ENCODE measurements around the gene MTERF1. TPM values are rescaled to one million over a fixed set of nuclear protein-coding genes. Genes with fewer than 3 reads are reported as not detected.
"Not testable (repeated sequence)": the region's sequence is repeated elsewhere in the genome, so short reads cannot be mapped to it uniquely, and the experiment has no call there.

Gene MTERF1
- total and polyA plus RNA-seq, 2 donors (not counting 1 experiment from before 2014, with no cell fraction given): 8.8 to 10.9 TPM

- Histone ChIP-seq H3K27ac (ENCODE audit: insufficient read depth, low read length) (no peak overlapping the region), H3K9me3 (ENCODE audit: control insufficient read depth, insufficient read depth, low read depth, low read length) (no peaks in the 10 kb centered on the region), H2AFZ (ENCODE audit: low read length) (no peak overlapping the region), H3K79me2 (ENCODE audit: control insufficient read depth, insufficient read depth, low read length) (no peaks in the 10 kb centered on the region), H3K27me3 (ENCODE audit: control insufficient read depth, insufficient read depth, low read length) (no peaks in the 10 kb centered on the region), H4K20me1 (ENCODE audit: control insufficient read depth, extremely low read depth, insufficient read depth, low read length) (no peaks in the 10 kb centered on the region), H3K4me2 (ENCODE audit: extremely low read depth, insufficient read depth, low read length) (no peak overlapping the region), H3K36me3 (ENCODE audit: control insufficient read depth, insufficient read depth, low read length) (no peaks in the 10 kb centered on the region), H3K9ac (ENCODE audit: insufficient read depth, low read length) (no peak overlapping the region), H3K4me1 (ENCODE audit: control insufficient read depth, extremely low read depth, insufficient read depth, low read length) (no peaks in the 10 kb centered on the region), H3K4me3 (replicated peaks in 1 of 4; ENCODE audit: control extremely low read depth in 1 of 4, insufficient read depth in 1 of 4, low read depth in 3 of 4, low read length in 4 of 4) (no peak overlapping the region)
- TF ChIP-seq, protein P1, sequence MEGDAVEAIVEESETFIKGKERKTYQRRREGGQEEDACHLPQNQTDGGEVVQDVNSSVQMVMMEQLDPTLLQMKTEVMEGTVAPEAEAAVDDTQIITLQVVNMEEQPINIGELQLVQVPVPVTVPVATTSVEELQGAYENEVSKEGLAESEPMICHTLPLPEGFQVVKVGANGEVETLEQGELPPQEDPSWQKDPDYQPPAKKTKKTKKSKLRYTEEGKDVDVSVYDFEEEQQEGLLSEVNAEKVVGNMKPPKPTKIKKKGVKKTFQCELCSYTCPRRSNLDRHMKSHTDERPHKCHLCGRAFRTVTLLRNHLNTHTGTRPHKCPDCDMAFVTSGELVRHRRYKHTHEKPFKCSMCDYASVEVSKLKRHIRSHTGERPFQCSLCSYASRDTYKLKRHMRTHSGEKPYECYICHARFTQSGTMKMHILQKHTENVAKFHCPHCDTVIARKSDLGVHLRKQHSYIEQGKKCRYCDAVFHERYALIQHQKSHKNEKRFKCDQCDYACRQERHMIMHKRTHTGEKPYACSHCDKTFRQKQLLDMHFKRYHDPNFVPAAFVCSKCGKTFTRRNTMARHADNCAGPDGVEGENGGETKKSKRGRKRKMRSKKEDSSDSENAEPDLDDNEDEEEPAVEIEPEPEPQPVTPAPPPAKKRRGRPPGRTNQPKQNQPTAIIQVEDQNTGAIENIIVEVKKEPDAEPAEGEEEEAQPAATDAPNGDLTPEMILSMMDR (conservative IDR thresholded peaks at IDR 0.05 in 1 of 2, IDR thresholded peaks at IDR 0.05 in 1 of 2; ENCODE audit: low read depth in 1 of 2, low read length in 2 of 2): no peak
- TF ChIP-seq EZH2 (IDR thresholded peaks at IDR 0.05; ENCODE audit: low read length, missing control alignments): no peak
- peak in 1 of 2 donors; percentile 80 for DNase-seq (ENCODE audit: low read depth in 2 of 2)
These were observed 12.4 kb upstream of the MTERF1 start for GRCh38 chr7:91892821-91893340.

GRCh38 chr7:91892099-91892705 lies 11.7 kb upstream of the MTERF1 start:
- Histone ChIP-seq H3K4me2 (ENCODE audit: extremely low read depth, insufficient read depth, low read length) (no peak overlapping the region), H3K27ac (ENCODE audit: insufficient read depth, low read length) (no peak overlapping the region), H2AFZ (ENCODE audit: low read length) (no peak overlapping the region)

GRCh38 chr7:91888271-91889175 lies 8.0 kb upstream of the MTERF1 start:
- not testable (repeated sequence) for H3K9me3 ChIP-seq (ENCODE audit: control insufficient read depth, insufficient read depth, low read depth, low read length); DNase-seq (ENCODE audit: low read depth in 2 of 2); H3K79me2 ChIP-seq (ENCODE audit: control insufficient read depth, insufficient read depth, low read length); H3K9ac ChIP-seq (ENCODE audit: insufficient read depth, low read length); H3K4me1 ChIP-seq (ENCODE audit: control insufficient read depth, extremely low read depth, insufficient read depth, low read length); H3K36me3 ChIP-seq (ENCODE audit: control insufficient read depth, insufficient read depth, low read length); H3K27me3 ChIP-seq (ENCODE audit: control insufficient read depth, insufficient read depth, low read length); H4K20me1 ChIP-seq (ENCODE audit: control insufficient read depth, extremely low read depth, insufficient read depth, low read length); H3K27ac ChIP-seq (ENCODE audit: insufficient read depth, low read length); H3K4me3 ChIP-seq (replicated peaks in 1 of 4; ENCODE audit: control extremely low read depth in 1 of 4, insufficient read depth in 1 of 4, low read depth in 3 of 4, low read length in 4 of 4); H2AFZ ChIP-seq (ENCODE audit: low read length); H3K4me2 ChIP-seq (ENCODE audit: extremely low read depth, insufficient read depth, low read length)

More at GRCh38 chr7:91892099-91892705, 11.7 kb upstream of the MTERF1 start:
- H3K36me3 ChIP-seq (ENCODE audit: control insufficient read depth, insufficient read depth, low read length): no peaks in the 10 kb centered on the region
- H4K20me1 ChIP-seq (ENCODE audit: control insufficient read depth, extremely low read depth, insufficient read depth, low read length): no peaks in the 10 kb centered on the region
- no peaks in the 10 kb centered on the region for H3K4me1 ChIP-seq (ENCODE audit: control insufficient read depth, extremely low read depth, insufficient read depth, low read length)
- no peaks in the 10 kb centered on the region for H3K79me2 ChIP-seq (ENCODE audit: control insufficient read depth, insufficient read depth, low read length)
- H3K9ac ChIP-seq (ENCODE audit: insufficient read depth, low read length): no peak overlapping the region
- no peaks in the 10 kb centered on the region for H3K9me3 ChIP-seq (ENCODE audit: control insufficient read depth, insufficient read depth, low read depth, low read length)
- H3K27me3 ChIP-seq (ENCODE audit: control insufficient read depth, insufficient read depth, low read length): no peaks in the 10 kb centered on the region
- peak in 1 of 2 donors; percentile 19 for DNase-seq (ENCODE audit: low read depth in 2 of 2)
- no peak overlapping the region for H3K4me3 ChIP-seq (replicated peaks in 1 of 4; ENCODE audit: control extremely low read depth in 1 of 4, insufficient read depth in 1 of 4, low read depth in 3 of 4, low read length in 4 of 4)
- TF ChIP-seq EZH2 (IDR thresholded peaks at IDR 0.05; ENCODE audit: low read length, missing control alignments): no peak

- not testable (repeated sequence) for H2AFZ ChIP-seq (ENCODE audit: low read length); H3K79me2 ChIP-seq (ENCODE audit: control insufficient read depth, insufficient read depth, low read length); H3K9me3 ChIP-seq (ENCODE audit: control insufficient read depth, insufficient read depth, low read depth, low read length); H3K27ac ChIP-seq (ENCODE audit: insufficient read depth, low read length); H4K20me1 ChIP-seq (ENCODE audit: control insufficient read depth, extremely low read depth, insufficient read depth, low read length); H3K36me3 ChIP-seq (ENCODE audit: control insufficient read depth, insufficient read depth, low read length); H3K9ac ChIP-seq (ENCODE audit: insufficient read depth, low read length); H3K4me1 ChIP-seq (ENCODE audit: control insufficient read depth, extremely low read depth, insufficient read depth, low read length); H3K27me3 ChIP-seq (ENCODE audit: control insufficient read depth, insufficient read depth, low read length); H3K4me2 ChIP-seq (ENCODE audit: extremely low read depth, insufficient read depth, low read length); H3K4me3 ChIP-seq (replicated peaks in 1 of 4; ENCODE audit: control extremely low read depth in 1 of 4, insufficient read depth in 1 of 4, low read depth in 3 of 4, low read length in 4 of 4); DNase-seq (ENCODE audit: low read depth in 2 of 2)
These were observed 7.1 kb upstream of the MTERF1 start for GRCh38 chr7:91887336-91888213.

Data from fibroblast of lung (primary cell).